HepG2 (cell line): ENCODE data around the gene RER1. TPM values are rescaled to one million over a fixed set of nuclear protein-coding genes. Genes with fewer than 3 reads are reported as not detected.

Experiments
- ATAC-seq: fragments of 200-7000 bp; cut with Tn5 transposase; 3 replicates; pipeline ENCODE4 v1.9.1; 2020; ENCODE audit warnings: mild to moderate bottlenecking, moderate library complexity
- BruUV-seq: library from RNA; stranded (reverse); fragments of 400-500 nt; replicated peaks from 2 replicates; lab custom pipeline; 2021; lab: Mats Ljungman, UMichigan
- CTCF ChIA-PET: fragments of 300-600 bp; formaldehyde crosslinking; extraction: SDS; loops from one replicate; lab custom pipeline; 2021; ENCODE audit warnings: low total read pairs, inconsistent platforms, low intra/inter-chr PET ratio; lab: Yijun Ruan, JAX
- POLR2A ChIA-PET: fragments of 350-600 bp; sonication (Branson Sonifier 250); formaldehyde crosslinking; loops from one replicate; lab custom pipeline; 2020; ENCODE audit warnings: antibody characterized with exemption, inconsistent platforms; lab: Yijun Ruan, JAX
- DNase-seq: peaks from one replicate; pipeline ENCODE4 v3.0.0-alpha.2; 2015; ENCODE audit warnings: low spot score
- FAIRE-seq: peaks from 3 replicates; lab custom pipeline; 2011; peaks lifted over from hg19 to GRCh38; lab: Jason Lieb, UNC
- H2AFZ ChIP-seq: one replicate; pipeline ENCODE4 v1.6.1; 2011; ENCODE audit warnings: low read length, inconsistent platforms
- H3K27ac ChIP-seq: fragments of 300-600 bp; 3 replicates; pipeline ENCODE4 v1.8.0; 2011; ENCODE audit warnings: mixed run types, mild to moderate bottlenecking, mixed read lengths, low read length, inconsistent platforms; ENCODE audit not compliant: insufficient read depth; ENCODE audit errors: extremely low read length
- H3K27me3 ChIP-seq, 2 experiments: fragments of 200-600 bp in 1 of 2; 2 replicates in 1 of 2; 3 replicates in 1 of 2; pipeline versions ENCODE4 v1.6.0 to v1.8.0; 2011; ENCODE audit warnings: low read length in 2 of 2, mild to moderate bottlenecking in 2 of 2, moderate library complexity in 2 of 2, inconsistent platforms in 1 of 2; ENCODE audit not compliant: insufficient read depth in 2 of 2, control insufficient read depth in 1 of 2
- H3K36me3 ChIP-seq, 2 experiments: fragments of 200-600 bp in 1 of 2; replicated peaks in 1 of 2; 2 replicates in 1 of 2; 3 replicates in 1 of 2; pipeline versions ENCODE4 v1.5.1 to v1.8.0; 2011; ENCODE audit warnings: low read length in 2 of 2, inconsistent platforms in 1 of 2; ENCODE audit not compliant: insufficient read depth in 2 of 2, control insufficient read depth in 1 of 2
- H3K4me1 ChIP-seq: 2 replicates; pipeline ENCODE4 v1.5.1; 2012; ENCODE audit warnings: low read length, inconsistent platforms; ENCODE audit not compliant: insufficient read depth
- H3K4me2 ChIP-seq: 2 replicates; pipeline ENCODE4 v1.6.0; 2011; ENCODE audit warnings: low read depth, low read length, inconsistent platforms
- H3K4me3 ChIP-seq, 3 experiments: fragments of 200-600 bp in 1 of 3; sonication (generic), shearing (Covaris generic) in 1 of 3; replicated peaks in 1 of 3; 2 replicates each; pipeline ENCODE4 v1.5.1; 2011 to 2016; ENCODE audit warnings: low read length in 3 of 3, inconsistent platforms in 2 of 3, low read depth in 2 of 3, mild to moderate bottlenecking in 2 of 3, control low read depth in 1 of 3, mixed read lengths in 1 of 3; ENCODE audit not compliant: insufficient read depth in 1 of 3
- H3K79me2 ChIP-seq: one replicate; pipeline ENCODE4 v1.6.1; 2011; ENCODE audit warnings: low read length, inconsistent platforms; ENCODE audit not compliant: insufficient read depth
- H3K9ac ChIP-seq: 2 replicates; pipeline ENCODE4 v1.6.0; 2011; ENCODE audit warnings: mild to moderate bottlenecking, low read depth, low read length, inconsistent platforms; ENCODE audit not compliant: insufficient read depth
- H3K9me3 ChIP-seq: 2 replicates; pipeline ENCODE4 v1.5.1; 2012; ENCODE audit warnings: mild to moderate bottlenecking, low read length
- H4K20me1 ChIP-seq: 2 replicates; pipeline ENCODE4 v1.6.0; 2011; ENCODE audit warnings: inconsistent platforms, mild to moderate bottlenecking, low read length, moderate library complexity; ENCODE audit not compliant: insufficient read depth
- AGO2 ChIP-seq: fragments of 200-400 bp; formaldehyde crosslinking; optimal IDR thresholded peaks from 2 replicates; pipeline ENCODE3; 2017; ENCODE audit warnings: mild to moderate bottlenecking, low read depth, low read length, moderate library complexity
- CAMTA2 ChIP-seq: sonication (generic); formaldehyde crosslinking; IDR thresholded peaks from 2 replicates; pipeline ENCODE4 v1.4.0; 2020; ENCODE audit warnings: mild to moderate bottlenecking, missing genetic modification reagents, borderline replicate concordance
- CERS6 ChIP-seq: sonication (generic); formaldehyde crosslinking; IDR thresholded peaks from 2 replicates; pipeline ENCODE4 v1.5.0; 2020; ENCODE audit warnings: missing genetic modification reagents
- DNMT1 ChIP-seq: sonication (generic); formaldehyde crosslinking; IDR thresholded peaks from 2 replicates; pipeline ENCODE4 v1.5.1; 2020; ENCODE audit warnings: mild to moderate bottlenecking, missing genetic modification reagents
- ERF ChIP-seq: IDR thresholded peaks from 2 replicates; pipeline ENCODE4 v1.6.1; 2018; ENCODE audit warnings: missing biosample characterization, missing genetic modification reagents
- HIVEP1 ChIP-seq: sonication (generic); formaldehyde crosslinking; IDR thresholded peaks from 2 replicates; pipeline ENCODE4 v1.4.0; 2020; ENCODE audit warnings: mild to moderate bottlenecking, missing genetic modification reagents
- JARID2 ChIP-seq: sonication (generic); formaldehyde crosslinking; IDR thresholded peaks from 2 replicates; pipeline ENCODE4 v1.8.1; 2023; ENCODE audit warnings: missing genetic modification reagents, inconsistent platforms; ENCODE audit not compliant: insufficient replicate concordance
- KDM2A ChIP-seq: sonication (generic); formaldehyde crosslinking; IDR thresholded peaks from 2 replicates; pipeline ENCODE4 v1.4.0; 2020; ENCODE audit warnings: low read depth, missing genetic modification reagents, borderline replicate concordance
- PAX8 ChIP-seq: sonication (generic); formaldehyde crosslinking; IDR thresholded peaks from 2 replicates; pipeline ENCODE4 v1.8.0; 2022; ENCODE audit warnings: mild to moderate bottlenecking, missing genetic modification reagents, borderline replicate concordance
- ZC3H13 ChIP-seq: sonication (generic); formaldehyde crosslinking; IDR thresholded peaks from 2 replicates; pipeline ENCODE4 v1.8.1; 2023; ENCODE audit warnings: mild to moderate bottlenecking, missing genetic modification reagents, moderate library complexity
- ZNF30 ChIP-seq: sonication (generic); formaldehyde crosslinking; IDR thresholded peaks from 2 replicates; pipeline ENCODE4 v1.5.0; 2020; ENCODE audit warnings: mild to moderate bottlenecking, missing genetic modification reagents
- ZNF446 ChIP-seq: sonication (generic); formaldehyde crosslinking; IDR thresholded peaks from 2 replicates; pipeline ENCODE4 v1.5.0; 2020; ENCODE audit warnings: mild to moderate bottlenecking, missing genetic modification reagents
- ZNF513 ChIP-seq: sonication (generic); formaldehyde crosslinking; conservative IDR thresholded peaks from 2 replicates; pipeline ENCODE4 v1.5.0; 2020; ENCODE audit warnings: missing genetic modification reagents
- ZNF687 ChIP-seq: sonication (generic); formaldehyde crosslinking; IDR thresholded peaks from 2 replicates; pipeline ENCODE4 v1.5.1; 2020; ENCODE audit warnings: mild to moderate bottlenecking, missing genetic modification reagents, moderate library complexity
- ZNF772 ChIP-seq: sonication (generic); formaldehyde crosslinking; IDR thresholded peaks from 2 replicates; pipeline ENCODE4 v1.5.0; 2020; ENCODE audit warnings: mild to moderate bottlenecking, missing genetic modification reagents
- ZNF790 ChIP-seq: sonication (generic); formaldehyde crosslinking; IDR thresholded peaks from 2 replicates; pipeline ENCODE4 v1.8.0; 2022; ENCODE audit warnings: missing genetic modification reagents, mild to moderate bottlenecking, borderline replicate concordance
- ZZZ3 ChIP-seq: sonication (generic); formaldehyde crosslinking; IDR thresholded peaks from 2 replicates; pipeline ENCODE4 v1.4.0; 2020; ENCODE audit warnings: missing genetic modification reagents, mild to moderate bottlenecking, borderline replicate concordance
- WGBS: methylation state at CpG from one replicate; pipeline ENCODE4 v1.1.6; 2017; ENCODE audit warnings: low lambda C conversion rate; 5-methylcytosine and 5-hydroxymethylcytosine counted together
- in situ Hi-C: cut with HindIII; loops from 2 replicates; pipeline ENCODE4 v1.10.0; 2017; ENCODE audit warnings: low pct_unique_long_range_greater_than_20kb; ENCODE audit not compliant: extremely low pct_ligation_motif_present
- intact Hi-C: fragments of 100-400 bp; cut with micrococcal nuclease; formaldehyde crosslinking; loops from one replicate; pipeline ENCODE4 v1.10.0; 2022; ENCODE audit not compliant: unreplicated experiment
- polyA plus RNA-seq, 8 experiments: library from polyadenylated mRNA; depleted of rRNA in 3 of 8; stranded (reverse) in 7 of 8; unstranded in 1 of 8; fragments of >200 nt; fragmentation: Illumina TruSeq in 4 of 8; extraction: Trizol in 4 of 8; gene quantifications; 2 replicates each; pipeline versions ENCODE4 v1.2.1 to v1.2.3, GENCODE V29; 2011 to 2016; ENCODE audit warnings: low read depth in 4 of 8, missing spikeins in 1 of 8, mixed read lengths in 1 of 8; ENCODE audit not compliant: insufficient read depth in 1 of 8
- total RNA-seq, 5 experiments: library from RNA; depleted of rRNA; stranded (reverse); fragments of >200 nt; fragmentation: Illumina TruSeq; extraction: Trizol; gene quantifications; 2 replicates each; pipeline ENCODE4 v1.2.3, GENCODE V29; 2016; ENCODE audit warnings: low read depth in 1 of 5

The RER1 gene
- total and polyA plus RNA-seq, 2 of the 13 experiments (the other 11 are each of a cell fraction or from before 2014, with no cell fraction given): 128 to 164 TPM

GRCh38 chr1:2411801-2412394 is 20.3 kb downstream of the RER1 start:
- in situ Hi-C loops (loop anchor here (5.0 kb wide), 1 partner anchor 135 kb away; no protein-coding TSS in a partner anchor), intact Hi-C loops (loop anchor here (2.0 kb wide), 1 partner anchor 231 kb away; no protein-coding TSS in a partner anchor)
- FAIRE-seq: no peak
- H3K4me1 ChIP-seq: peaks cover 34% of the 10 kb centered on the region
- peaks cover 21 to 31% of the 10 kb centered on the region in 2 experiments for H3K36me3 ChIP-seq
- ChIA-PET CTCF (no interaction called here), POLR2A (interaction anchor here (1.1 to 2.4 kb wide), 2 partner anchors 21 to 133 kb away, joined by 4 to 29 read pairs; partner anchors contain the start of genes MORN1 and RER1)
- no peaks in the 10 kb centered on the region for H4K20me1 ChIP-seq
- H3K79me2 ChIP-seq: peaks cover 17% of the 10 kb centered on the region
- H3K27ac ChIP-seq: peak overlapping the region; percentile 55
- BruUV-seq: no TSS peak
- H3K27me3 ChIP-seq: peaks cover 3 to 17% of the 10 kb centered on the region in 2 experiments; a peak in 4 of 5 replicates
- no peak overlapping the region for H2AFZ ChIP-seq
- ATAC-seq: peak; percentile 28
- peak overlapping the region; percentile 91 for H3K9ac ChIP-seq
- H3K4me2 ChIP-seq: peak overlapping the region; percentile 94
- WGBS: 40% methylated on average over 1 of the region's 38 CpGs
- no peaks in the 10 kb centered on the region for H3K9me3 ChIP-seq
- H3K4me3 ChIP-seq: peak overlapping the region; percentile 79 to 98 (median 94)
- no peak for DNase-seq
- peak; percentile 28; the same call in 1 of the 2 replicates for TF ChIP-seq DNMT1 (CRISPR knock-in tag)
- TF ChIP-seq HIVEP1 (CRISPR knock-in tag): peak; percentile 34; the same call in 1 of the 2 replicates
- 0 out of 2 replicates have a peak, but pooled peaks have one; percentile 40 for TF ChIP-seq ZZZ3
- TF ChIP-seq ZC3H13 (CRISPR knock-in tag): peak; percentile 35; the same call in 1 of the 2 replicates
- peak; percentile 41 for TF ChIP-seq JARID2 (CRISPR knock-in tag)
- 0 out of 2 replicates have a peak, but pooled peaks have one; percentile 42 for TF ChIP-seq ZNF513
- TF ChIP-seq AGO2: peak; percentile 86
- TF ChIP-seq ZNF790: no peak
- 0 out of 2 replicates have a peak, but pooled peaks have one; percentile 45 for TF ChIP-seq CERS6 (CRISPR knock-in tag)
- peak; percentile 3; the same call in 1 of the 2 replicates for TF ChIP-seq ZNF446 (CRISPR knock-in tag)
- TF ChIP-seq KDM2A (CRISPR knock-in tag): peak; percentile 11; the same call in 1 of the 2 replicates
- no peak for TF ChIP-seq ZNF30 (CRISPR knock-in tag)
- 0 out of 2 replicates have a peak, but pooled peaks have one; percentile 71 for TF ChIP-seq CAMTA2 (CRISPR knock-in tag)
- 0 out of 2 replicates have a peak, but pooled peaks have one; percentile 5 for TF ChIP-seq PAX8 (CRISPR knock-in tag)
- TF ChIP-seq ZNF772: peak; percentile 7; the same call in 1 of the 2 replicates
- 0 out of 2 replicates have a peak, but pooled peaks have one; percentile 1 for TF ChIP-seq ZNF687 (CRISPR knock-in tag)
- TF ChIP-seq ERF (CRISPR knock-in tag): no peak
